ENCODE results near the gene PSAPL1. TPM values are rescaled to one million over a fixed set of nuclear protein-coding genes. Genes with fewer than 3 reads are reported as not detected.
A peak's percentile ranks its signal among the peaks of the same experiment; 100 is the strongest.

The PSAPL1 gene
- total RNA-seq, 1 donor from 2014 or later, result 0.51 TPM

- no peak for DNase-seq
These were observed 38.4 kb downstream of the PSAPL1 start for GRCh38 chr4:7396186-7396910.

GRCh38 chr4:7395645-7396044 lies 39.1 kb downstream of the PSAPL1 start:
- peak; percentile 81 for DNase-seq

GRCh38 chr4:7394681-7395451 lies 39.9 kb downstream of the PSAPL1 start:
- no peak for DNase-seq

GRCh38 chr4:7393601-7394575 lies 40.8 kb downstream of the PSAPL1 start:
- DNase-seq, result no peak

- peak; percentile 76 for DNase-seq
These were observed 42.0 kb downstream of the PSAPL1 start for GRCh38 chr4:7392438-7393421.

- DNase-seq, result no peak
These were observed 42.9 kb downstream of the PSAPL1 start for GRCh38 chr4:7391637-7392437.

GRCh38 chr4:7390906-7391636 lies 43.7 kb downstream of the PSAPL1 start:
- no peak for DNase-seq

GRCh38 chr4:7390336-7390735 lies 44.4 kb downstream of the PSAPL1 start:
- DNase-seq, result no peak

GRCh38 chr4:7389719-7390118 lies 45.0 kb downstream of the PSAPL1 start:
- no peak for DNase-seq

- DNase-seq, result no peak
These were observed 45.5 kb downstream of the PSAPL1 start for GRCh38 chr4:7389101-7389701.

- DNase-seq, result no peak
These were observed 46.1 kb downstream of the PSAPL1 start for GRCh38 chr4:7388627-7389026.

GRCh38 chr4:7387925-7388324 lies 46.8 kb downstream of the PSAPL1 start:
- no peak for DNase-seq

- no peak for DNase-seq
These were observed 49.5 kb downstream of the PSAPL1 start for GRCh38 chr4:7384929-7385890.

- no peak for DNase-seq
These were observed 50.5 kb downstream of the PSAPL1 start for GRCh38 chr4:7384003-7384928.

GRCh38 chr4:7383266-7383665 lies 51.5 kb downstream of the PSAPL1 start:
- no peak for DNase-seq

- no peak for DNase-seq
These were observed 52.1 kb downstream of the PSAPL1 start for GRCh38 chr4:7382634-7383014.
